ENCODE results near the gene PREB. TPM values are rescaled to one million over a fixed set of nuclear protein-coding genes. Genes with fewer than 3 reads are reported as not detected.

Gene PREB
- total RNA-seq, 4 donors from 2014 or later, result 53.2 to 105 (median 71.1) TPM

DNA sequence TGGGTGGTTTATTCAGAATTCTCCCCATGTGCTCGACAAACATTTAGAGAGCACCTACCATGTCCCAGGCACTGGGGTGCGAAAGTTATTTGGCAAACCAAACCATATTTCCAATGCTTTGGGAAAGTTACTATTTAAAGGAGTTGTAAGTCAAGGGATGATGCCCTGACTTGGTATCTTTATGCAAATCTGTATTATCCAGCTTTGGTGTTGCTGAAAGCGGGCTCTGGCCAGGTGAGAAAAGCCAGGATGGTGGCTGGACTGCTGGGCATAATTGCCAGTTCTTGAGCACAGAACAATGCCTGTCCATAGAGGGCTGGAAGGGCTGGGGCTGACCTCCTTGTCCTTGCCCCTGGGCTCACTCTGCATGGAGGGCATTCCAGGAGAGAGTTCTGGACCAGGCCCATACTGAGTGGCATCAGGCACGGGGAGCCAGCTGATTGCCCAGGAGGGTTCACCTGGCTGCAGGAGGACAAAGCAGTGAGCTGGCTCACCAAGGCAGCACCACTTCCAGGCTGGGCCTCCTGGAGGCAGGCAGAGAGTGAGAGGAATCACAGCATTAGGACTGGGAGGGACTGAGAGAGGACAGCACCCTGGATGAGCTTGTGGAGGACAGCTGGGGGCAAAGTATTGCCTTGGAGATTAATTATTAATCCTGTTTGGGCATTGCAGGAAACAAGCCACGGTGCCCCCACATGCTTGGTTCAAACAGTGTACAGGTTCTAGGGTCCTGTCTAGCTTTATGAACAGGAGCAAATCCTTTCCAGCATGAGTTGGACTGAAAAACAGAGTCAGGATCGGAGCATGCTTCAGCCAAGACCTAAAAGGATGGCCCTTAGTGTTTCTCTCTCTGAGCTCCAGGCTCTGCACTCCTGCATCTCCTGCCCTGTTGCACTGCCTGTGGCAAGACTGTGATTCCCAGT lies 40.7 kb downstream of the PREB start:
- H3K9me3 ChIP-seq, result no peaks in the 10 kb centered on the region
- H3K27ac ChIP-seq, result no peak overlapping the region
- in situ Hi-C loops (cut with MboI; ENCODE audit: low pct_ligation_motif_present in 1 of 4, low pct_unique_long_range_greater_than_20kb in 1 of 4, low sequenced_read_pairs in 3 of 4) (loop anchor here in 3 of 4 donors (25.0 kb wide), 1 partner anchor 131 kb away; the partner anchor contains the start of gene MAPRE3 (in 3 of the 3)), intact Hi-C loops (cut with DNase I; ENCODE audit: low total_unique reads) (no loop called here)
- H3K4me1 ChIP-seq, result peaks cover 3 to 14% (median 9%) of the 10 kb centered on the region in 4 donors
- WGBS, 2 donors (ENCODE audit: low coverage in 1 of 2), result 77% methylated on average over 6 of the region's 6 CpGs; no CpG with 5 or more reads in 1 of the 2 donors
- H3K27me3 ChIP-seq, result no peaks in the 10 kb centered on the region
- DNase-seq, result no peak
- TF ChIP-seq CTCF (IDR thresholded peaks at IDR 0.05) (no peak), POLR2A (IDR thresholded peaks at IDR 0.05) (no peak), POLR2AphosphoS5 (IDR thresholded peaks at IDR 0.05) (no peak), EP300 (IDR thresholded peaks at IDR 0.05; ENCODE audit: low read depth) (no peak)
- H3K36me3 ChIP-seq, result no peaks in the 10 kb centered on the region
- no peak overlapping the region for H3K4me3 ChIP-seq

DNA sequence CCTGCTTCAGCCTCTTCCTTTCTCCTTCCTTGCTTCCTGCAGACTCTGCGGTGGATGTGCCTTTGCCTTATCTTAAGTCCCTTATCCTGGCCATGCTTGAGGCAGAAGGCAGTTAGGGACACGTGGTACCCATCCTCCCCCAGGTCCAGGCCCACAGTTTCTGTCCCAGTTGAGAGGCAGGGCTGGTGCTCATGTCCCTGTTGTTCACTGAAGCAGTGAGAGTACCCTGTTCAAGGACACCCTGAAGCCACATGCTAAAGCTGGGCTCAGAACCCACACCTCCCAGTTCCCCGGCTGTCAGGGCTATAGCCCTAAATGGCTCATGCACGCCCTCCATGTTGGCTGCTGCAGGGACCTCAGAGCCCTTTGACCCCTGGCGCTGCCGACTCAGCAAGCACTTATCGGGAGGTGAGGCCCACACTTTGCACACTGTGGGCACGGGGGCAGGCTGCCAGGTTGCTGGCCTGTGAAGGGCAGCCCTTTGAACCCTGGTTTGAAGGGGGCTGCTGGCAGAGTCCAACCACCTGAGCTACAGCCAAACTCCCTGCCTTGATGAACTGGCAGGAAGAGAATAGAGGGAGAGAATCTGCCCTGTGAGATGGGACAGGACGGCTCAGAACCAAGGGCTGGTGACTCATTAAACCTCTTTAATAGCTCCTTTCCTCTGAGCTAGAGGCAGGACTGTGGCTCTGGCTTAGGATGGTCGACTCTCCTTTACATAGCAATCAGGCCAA lies 41.6 kb downstream of the PREB start:
- Histone ChIP-seq H3K4me3 (no peak overlapping the region), H3K27ac (no peak overlapping the region), H3K9me3 (no peaks in the 10 kb centered on the region), H3K4me1 (peaks cover 3 to 14% (median 9%) of the 10 kb centered on the region in 4 donors), H3K27me3 (no peaks in the 10 kb centered on the region), H3K36me3 (no peaks in the 10 kb centered on the region)
- intact Hi-C loops (cut with DNase I; ENCODE audit: low total_unique reads), result no loop called here
- in situ Hi-C loops (cut with MboI; ENCODE audit: low pct_ligation_motif_present in 1 of 4, low pct_unique_long_range_greater_than_20kb in 1 of 4, low sequenced_read_pairs in 3 of 4), result loop anchor here in 3 of 4 donors (25.0 kb wide), 1 partner anchor 131 kb away; the partner anchor contains the start of gene MAPRE3 (in 3 of the 3)
- 52% methylated on average over 6 of the region's 10 CpGs; no CpG with 5 or more reads in 1 of the 2 donors for WGBS, 2 donors (ENCODE audit: low coverage in 1 of 2)
- no peak for DNase-seq
- TF ChIP-seq CTCF (IDR thresholded peaks at IDR 0.05) (no peak), POLR2AphosphoS5 (IDR thresholded peaks at IDR 0.05) (no peak), EP300 (IDR thresholded peaks at IDR 0.05; ENCODE audit: low read depth) (no peak), POLR2A (IDR thresholded peaks at IDR 0.05) (no peak)

GRCh38 chr2:27091746-27092695 lies 42.4 kb downstream of the PREB start:
- no peak for TF ChIP-seq EP300 (IDR thresholded peaks at IDR 0.05; ENCODE audit: low read depth)
- no peak for TF ChIP-seq POLR2AphosphoS5 (IDR thresholded peaks at IDR 0.05)
- no peak for TF ChIP-seq POLR2A (IDR thresholded peaks at IDR 0.05)
- TF ChIP-seq CTCF (IDR thresholded peaks at IDR 0.05), result no peak
- DNase-seq, result no peak
- H3K27ac ChIP-seq, result no peak overlapping the region
- H3K4me1 ChIP-seq, result peaks cover 9 to 22% (median 15%) of the 10 kb centered on the region in 4 donors
- no peak overlapping the region for H3K4me3 ChIP-seq
- intact Hi-C loops (cut with DNase I; ENCODE audit: low total_unique reads) (no loop called here), in situ Hi-C loops (cut with MboI; ENCODE audit: low pct_ligation_motif_present in 1 of 4, low pct_unique_long_range_greater_than_20kb in 1 of 4, low sequenced_read_pairs in 3 of 4) (loop anchor here in 3 of 4 donors (25.0 kb wide), 1 partner anchor 130 kb away; the partner anchor contains the start of gene MAPRE3 (in 3 of the 3))
- H3K27me3 ChIP-seq, result no peaks in the 10 kb centered on the region
- no peaks in the 10 kb centered on the region for H3K36me3 ChIP-seq
- WGBS, 2 donors (ENCODE audit: low coverage in 1 of 2), result 75 to 80% methylated on average over 7 to 25 of the region's 25 CpGs
- H3K9me3 ChIP-seq, result no peaks in the 10 kb centered on the region
